GM12864 (cell line): Measurements from ENCODE around the gene SLC30A3.

ENCODE experiments used
- DNase-seq: peaks from one replicate; pipeline ENCODE4 v3.0.0-alpha.2; 2011; ENCODE audit warnings: low read depth
- H3K4me3 ChIP-seq: 2 replicates; pipeline ENCODE4 v1.5.1; 2011; ENCODE audit warnings: mild to moderate bottlenecking, low read depth, low read length, control low read depth
- TF ChIP-seq, protein P1 (sequence below): IDR thresholded peaks from 2 replicates; pipeline ENCODE4 v1.5.1; 2011; ENCODE audit warnings: low read depth, mild to moderate bottlenecking, moderate library complexity, low read length, control low read depth, inconsistent platforms; ENCODE audit errors: missing control alignments

SLC30A3 gene

DNA sequence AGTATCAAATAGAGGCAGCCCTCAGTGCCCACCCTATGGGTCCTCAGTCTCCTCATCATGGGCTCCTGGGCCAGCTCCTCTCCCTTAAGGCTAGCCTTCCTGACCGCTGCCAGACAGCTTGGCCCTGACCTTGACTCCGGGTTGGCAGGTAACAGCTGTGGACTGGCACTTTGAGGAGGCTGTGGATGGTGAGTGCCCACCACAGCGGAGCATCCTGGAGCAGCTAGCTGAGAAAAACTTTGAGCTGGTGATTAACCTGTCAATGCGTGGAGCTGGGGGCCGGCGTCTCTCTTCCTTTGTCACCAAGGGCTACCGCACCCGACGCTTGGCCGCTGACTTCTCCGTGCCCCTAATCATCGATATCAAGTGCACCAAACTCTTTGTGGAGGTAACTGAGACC, 26.7 kb downstream of the SLC30A3 start:
- no peak for DNase-seq
- TF ChIP-seq, protein P1, sequence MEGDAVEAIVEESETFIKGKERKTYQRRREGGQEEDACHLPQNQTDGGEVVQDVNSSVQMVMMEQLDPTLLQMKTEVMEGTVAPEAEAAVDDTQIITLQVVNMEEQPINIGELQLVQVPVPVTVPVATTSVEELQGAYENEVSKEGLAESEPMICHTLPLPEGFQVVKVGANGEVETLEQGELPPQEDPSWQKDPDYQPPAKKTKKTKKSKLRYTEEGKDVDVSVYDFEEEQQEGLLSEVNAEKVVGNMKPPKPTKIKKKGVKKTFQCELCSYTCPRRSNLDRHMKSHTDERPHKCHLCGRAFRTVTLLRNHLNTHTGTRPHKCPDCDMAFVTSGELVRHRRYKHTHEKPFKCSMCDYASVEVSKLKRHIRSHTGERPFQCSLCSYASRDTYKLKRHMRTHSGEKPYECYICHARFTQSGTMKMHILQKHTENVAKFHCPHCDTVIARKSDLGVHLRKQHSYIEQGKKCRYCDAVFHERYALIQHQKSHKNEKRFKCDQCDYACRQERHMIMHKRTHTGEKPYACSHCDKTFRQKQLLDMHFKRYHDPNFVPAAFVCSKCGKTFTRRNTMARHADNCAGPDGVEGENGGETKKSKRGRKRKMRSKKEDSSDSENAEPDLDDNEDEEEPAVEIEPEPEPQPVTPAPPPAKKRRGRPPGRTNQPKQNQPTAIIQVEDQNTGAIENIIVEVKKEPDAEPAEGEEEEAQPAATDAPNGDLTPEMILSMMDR, result no peak
- no peak overlapping the region for H3K4me3 ChIP-seq

DNA sequence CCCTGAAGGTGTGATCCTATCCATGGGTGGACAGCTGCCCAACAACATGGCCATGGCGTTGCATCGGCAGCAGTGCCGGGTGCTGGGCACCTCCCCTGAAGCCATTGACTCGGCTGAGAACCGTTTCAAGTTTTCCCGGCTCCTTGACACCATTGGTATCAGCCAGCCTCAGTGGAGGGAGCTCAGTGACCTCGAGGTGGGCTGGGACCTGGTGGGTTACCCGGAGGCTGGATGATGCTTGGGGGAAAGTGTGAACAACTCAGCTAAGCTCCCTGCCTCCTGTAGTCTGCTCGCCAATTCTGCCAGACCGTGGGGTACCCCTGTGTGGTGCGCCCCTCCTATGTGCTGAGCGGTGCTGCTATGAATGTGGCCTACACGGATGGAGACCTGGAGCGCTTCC, 29.5 kb downstream of the SLC30A3 start:
- H3K4me3 ChIP-seq, result no peak overlapping the region
- TF ChIP-seq, protein P1, result no peak
- DNase-seq, result no peak

DNA sequence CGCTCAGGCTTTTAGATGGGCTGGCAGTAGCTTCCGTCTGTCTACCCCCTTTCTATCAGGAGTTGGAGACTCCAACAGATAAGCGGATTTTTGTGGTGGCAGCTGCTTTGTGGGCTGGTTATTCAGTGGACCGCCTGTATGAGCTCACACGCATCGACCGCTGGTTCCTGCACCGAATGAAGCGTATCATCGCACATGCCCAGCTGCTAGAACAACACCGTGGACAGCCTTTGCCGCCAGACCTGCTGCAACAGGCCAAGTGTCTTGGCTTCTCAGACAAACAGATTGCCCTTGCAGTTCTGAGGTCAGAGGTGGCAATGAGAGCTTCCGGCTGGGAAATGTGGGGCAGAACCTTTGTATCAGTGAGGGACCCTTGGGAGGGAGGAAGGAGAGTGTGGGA, 30.9 kb downstream of the SLC30A3 start:
- no peak overlapping the region for H3K4me3 ChIP-seq
- DNase-seq, result no peak
- TF ChIP-seq, protein P1, result no peak

DNA sequence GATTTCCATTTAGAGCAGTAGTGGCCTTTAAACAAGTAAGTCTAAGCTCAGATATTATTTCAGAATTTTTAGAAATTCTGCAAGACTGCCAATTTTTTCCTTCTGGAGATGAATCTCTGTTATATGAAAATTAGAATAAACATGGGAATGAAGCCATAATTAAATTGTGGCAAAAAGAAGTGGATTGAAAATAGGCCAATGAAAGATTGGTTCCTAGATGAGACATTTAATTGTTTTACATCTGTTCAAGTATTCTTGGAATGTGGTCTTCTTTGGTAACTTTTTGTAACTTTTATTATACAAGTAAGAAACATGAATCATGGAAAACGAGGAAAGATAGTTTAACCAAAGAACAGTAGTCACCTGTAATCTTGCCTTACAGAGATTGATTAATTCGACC, 35.3 kb downstream of the SLC30A3 start:
- TF ChIP-seq, protein P1, result no peak
- DNase-seq, result no peak
- H3K4me3 ChIP-seq, result no peak overlapping the region

DNA sequence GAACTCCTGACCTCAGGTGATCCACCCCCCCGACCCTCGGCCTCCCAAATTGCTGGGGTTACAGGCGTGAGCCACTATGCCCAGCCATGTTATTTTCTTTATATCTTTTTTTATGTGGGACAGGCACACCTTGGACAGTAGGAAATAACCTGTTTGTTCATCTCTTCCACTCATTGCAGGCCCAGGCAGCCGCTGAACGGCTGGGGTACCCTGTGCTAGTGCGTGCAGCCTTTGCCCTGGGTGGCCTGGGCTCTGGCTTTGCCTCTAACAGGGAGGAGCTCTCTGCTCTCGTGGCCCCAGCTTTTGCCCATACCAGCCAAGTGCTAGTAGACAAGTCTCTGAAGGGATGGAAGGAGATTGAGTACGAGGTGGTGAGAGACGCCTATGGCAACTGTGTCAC, 37.3 kb downstream of the SLC30A3 start:
- DNase-seq, result no peak
- H3K4me3 ChIP-seq, result no peak overlapping the region
- TF ChIP-seq, protein P1, result no peak

DNA sequence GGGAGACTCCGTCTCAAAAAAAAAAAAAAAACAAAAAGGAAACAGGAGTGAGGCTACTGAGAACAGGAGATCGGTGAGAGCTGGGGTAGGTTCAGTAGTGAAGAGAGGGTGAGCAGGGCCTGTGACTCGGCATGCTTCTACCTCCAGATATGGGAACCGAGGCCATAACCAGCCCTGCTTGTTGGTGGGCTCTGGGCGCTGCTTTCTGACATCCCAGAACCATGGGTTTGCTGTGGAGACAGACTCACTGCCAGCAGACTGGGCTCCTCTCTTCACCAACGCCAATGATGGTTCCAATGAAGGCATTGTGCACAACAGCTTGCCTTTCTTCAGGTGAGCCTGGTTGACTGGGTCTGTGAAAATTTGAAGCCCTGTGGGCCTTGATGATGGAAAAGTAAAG, 39.4 kb downstream of the SLC30A3 start:
- TF ChIP-seq, protein P1, result no peak
- no peak for DNase-seq
- H3K4me3 ChIP-seq, result no peak overlapping the region

DNA sequence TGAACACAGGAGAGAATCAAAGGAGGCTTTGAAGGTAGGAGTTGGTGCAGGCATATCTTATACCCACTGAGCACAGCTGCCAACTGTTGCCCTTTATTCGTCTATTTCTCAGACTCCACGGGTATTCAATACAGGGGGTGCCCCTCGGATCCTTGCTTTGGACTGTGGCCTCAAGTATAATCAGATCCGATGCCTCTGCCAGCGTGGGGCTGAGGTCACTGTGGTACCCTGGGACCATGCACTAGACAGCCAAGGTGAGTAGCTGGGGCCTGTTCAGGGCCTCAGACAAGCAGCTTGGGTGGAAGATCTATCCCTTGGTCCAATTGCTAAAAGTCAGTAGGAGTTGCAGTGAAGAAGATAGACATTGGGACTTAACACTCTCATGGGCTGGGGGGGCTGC, 40.4 kb downstream of the SLC30A3 start:
- DNase-seq, result no peak
- H3K4me3 ChIP-seq, result no peak overlapping the region
- TF ChIP-seq, protein P1, result no peak
